ENCODE measurements around the gene NKAPD1.

DNA sequence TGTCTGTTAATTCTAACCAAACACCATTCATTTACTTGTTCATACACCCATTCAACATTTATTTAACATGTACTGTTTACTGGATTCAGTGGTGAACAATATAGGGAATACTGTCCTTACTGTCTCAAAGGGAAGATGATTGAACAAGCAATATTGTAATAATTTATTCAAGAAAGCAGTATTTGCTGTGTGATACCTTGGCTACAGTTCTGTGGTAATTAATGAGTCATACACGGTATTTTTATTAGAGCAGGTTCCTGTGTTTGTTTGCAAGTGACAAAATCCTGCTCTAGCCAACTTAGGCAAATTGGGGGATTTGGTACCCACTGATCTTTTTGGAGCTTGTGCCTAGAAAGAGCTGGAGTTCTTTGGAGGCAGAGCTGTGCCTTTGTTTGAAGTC, 16.0 kb upstream of the NKAPD1 start:
- TF ChIP-seq, protein P1, sequence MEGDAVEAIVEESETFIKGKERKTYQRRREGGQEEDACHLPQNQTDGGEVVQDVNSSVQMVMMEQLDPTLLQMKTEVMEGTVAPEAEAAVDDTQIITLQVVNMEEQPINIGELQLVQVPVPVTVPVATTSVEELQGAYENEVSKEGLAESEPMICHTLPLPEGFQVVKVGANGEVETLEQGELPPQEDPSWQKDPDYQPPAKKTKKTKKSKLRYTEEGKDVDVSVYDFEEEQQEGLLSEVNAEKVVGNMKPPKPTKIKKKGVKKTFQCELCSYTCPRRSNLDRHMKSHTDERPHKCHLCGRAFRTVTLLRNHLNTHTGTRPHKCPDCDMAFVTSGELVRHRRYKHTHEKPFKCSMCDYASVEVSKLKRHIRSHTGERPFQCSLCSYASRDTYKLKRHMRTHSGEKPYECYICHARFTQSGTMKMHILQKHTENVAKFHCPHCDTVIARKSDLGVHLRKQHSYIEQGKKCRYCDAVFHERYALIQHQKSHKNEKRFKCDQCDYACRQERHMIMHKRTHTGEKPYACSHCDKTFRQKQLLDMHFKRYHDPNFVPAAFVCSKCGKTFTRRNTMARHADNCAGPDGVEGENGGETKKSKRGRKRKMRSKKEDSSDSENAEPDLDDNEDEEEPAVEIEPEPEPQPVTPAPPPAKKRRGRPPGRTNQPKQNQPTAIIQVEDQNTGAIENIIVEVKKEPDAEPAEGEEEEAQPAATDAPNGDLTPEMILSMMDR (IDR thresholded peaks at IDR 0.05), result no peak
- no peak for TF ChIP-seq POLR2A (IDR thresholded peaks at IDR 0.05)
